Esophagus muscularis mucosa (tissue), 4 donors: ENCODE measurements around the gene CLDN22. TPM values are rescaled to one million over a fixed set of nuclear protein-coding genes. Genes with fewer than 3 reads are reported as not detected.

Experiments
- DNase-seq: peaks from one replicate; pipeline ENCODE4 v3.0.0-alpha.2; 2017; ENCODE audit errors: extremely low spot score
- H3K27ac ChIP-seq, 4 donors: fragments of 200-600 bp; sonication (generic); replicated peaks in 1 of 4; 1 replicate in 3 of 4; 2 replicates in 1 of 4; pipeline ENCODE4 v1.5.1; 2016 to 2019; ENCODE audit warnings: mild to moderate bottlenecking in 1 of 4
- H3K27me3 ChIP-seq, 4 donors: fragments of 200-600 bp; sonication (generic); one replicate each; pipeline versions ENCODE4 v1.5.1 to v1.6.0; 2016 to 2019
- H3K36me3 ChIP-seq, 4 donors: fragments of 200-600 bp; sonication (generic); one replicate each; pipeline ENCODE4 v1.5.1; 2016 to 2019
- H3K4me1 ChIP-seq, 4 donors: fragments of 200-600 bp; sonication (generic); one replicate each; pipeline ENCODE4 v1.5.1; 2016 to 2019
- H3K4me3 ChIP-seq, 4 donors: fragments of 200-600 bp; sonication (generic); 1 replicate in 2 of 4; 2 replicates in 2 of 4; pipeline ENCODE4 v1.5.1; 2016 to 2019; ENCODE audit warnings: mild to moderate bottlenecking in 4 of 4, moderate library complexity in 1 of 4
- H3K9me3 ChIP-seq, 4 donors: fragments of 200-600 bp; sonication (generic); 1 replicate in 3 of 4; 2 replicates in 1 of 4; pipeline ENCODE4 v1.5.1; 2016 to 2019
- CTCF ChIP-seq, 3 experiments: fragments of 200-600 bp in 2 of 3; fragments of 450-650 bp in 1 of 3; sonication (generic) in 2 of 3; IDR thresholded peaks; one replicate each; pipeline ENCODE4 v1.5.1; 2017 to 2019; ENCODE audit warnings: antibody characterized with exemption in 3 of 3, mild to moderate bottlenecking in 2 of 3, moderate library complexity in 1 of 3
- EP300 ChIP-seq: sonication (generic); formaldehyde crosslinking; IDR thresholded peaks from one replicate; pipeline ENCODE4 v1.6.1; 2017; ENCODE audit warnings: antibody characterized with exemption
- POLR2A ChIP-seq: fragments of 450-650 bp; IDR thresholded peaks from one replicate; pipeline ENCODE4 v1.6.1; 2017; ENCODE audit warnings: antibody characterized with exemption, moderate library complexity, mild to moderate bottlenecking, low read depth
- POLR2AphosphoS5 ChIP-seq, 2 donors: sonication (generic); formaldehyde crosslinking; IDR thresholded peaks; one replicate each; pipeline ENCODE4 v1.6.1; 2017; ENCODE audit warnings: antibody characterized with exemption in 2 of 2
- WGBS: methylation state at CpG from one replicate; pipeline ENCODE4 v1.1.5; 2018; 5-methylcytosine and 5-hydroxymethylcytosine counted together
- intact Hi-C: fragments of 100-400 bp; cut with DNase I; formaldehyde crosslinking; loops from one replicate; pipeline ENCODE4 v1.15.1; 2023
- total RNA-seq, 4 donors: library from RNA; depleted of rRNA; stranded (reverse); fragments of >200 nt; gene quantifications; one replicate each; pipeline versions ENCODE4 v1.1.0 to v1.2.1, GENCODE V29; 2016

CLDN22 gene
- total RNA-seq, 4 donors from 2014 or later = not detected

- no peak for DNase-seq
- H3K36me3 ChIP-seq = no peaks in the 10 kb centered on the region
- no peak for TF ChIP-seq POLR2A
- TF ChIP-seq POLR2AphosphoS5 (IDR thresholded peaks at IDR 0.05) = no peak
- peaks cover 0 to 40% (median 0%) of the 10 kb centered on the region in 4 donors for H3K27me3 ChIP-seq
- H3K4me1 ChIP-seq = peaks cover 0 to 9% (median 8%) of the 10 kb centered on the region in 4 donors
- intact Hi-C loops = no loop called here
- H3K27ac ChIP-seq = no peak overlapping the region
- no peaks in the 10 kb centered on the region for H3K9me3 ChIP-seq
- no peak overlapping the region for H3K4me3 ChIP-seq
- 90% methylated on average over 15 of the region's 15 CpGs for WGBS
These were observed 24.6 kb upstream of the CLDN22 start for GRCh38 chr4:183344523-183345255.

GRCh38 chr4:183343730-183344129 is 23.7 kb upstream of the CLDN22 start:
- intact Hi-C loops = no loop called here
- Histone ChIP-seq H3K36me3 (no peaks in the 10 kb centered on the region), H3K27ac (no peak overlapping the region), H3K4me1 (peaks cover 0 to 9% (median 8%) of the 10 kb centered on the region in 4 donors), H3K4me3 (no peak overlapping the region), H3K9me3 (no peaks in the 10 kb centered on the region), H3K27me3 (peaks cover 0 to 40% (median 0%) of the 10 kb centered on the region in 4 donors)
- TF ChIP-seq POLR2AphosphoS5 (IDR thresholded peaks at IDR 0.05) (no peak), EP300 (no peak), POLR2A (no peak), CTCF (IDR thresholded peaks at IDR 0.05) (no peak)
- 96% methylated on average over 5 of the region's 7 CpGs for WGBS
- no peak for DNase-seq

- intact Hi-C loops = no loop called here
- Histone ChIP-seq H3K9me3 (no peaks in the 10 kb centered on the region), H3K36me3 (no peaks in the 10 kb centered on the region), H3K27me3 (peaks cover 0 to 33% (median 0%) of the 10 kb centered on the region in 4 donors), H3K4me3 (peak overlapping the region in 3 of 4 donors; percentile 13 to 31 (median 24)), H3K4me1 (peaks cover 0 to 9% (median 8%) of the 10 kb centered on the region in 4 donors), H3K27ac (no peak overlapping the region)
- WGBS = 43% methylated on average over 37 of the region's 40 CpGs
- TF ChIP-seq CTCF (IDR thresholded peaks at IDR 0.05) = no peak
- TF ChIP-seq POLR2A = no peak
- TF ChIP-seq EP300 = no peak
- TF ChIP-seq POLR2AphosphoS5 (IDR thresholded peaks at IDR 0.05) = no peak
- no peak for DNase-seq
These were observed 22.8 kb upstream of the CLDN22 start for GRCh38 chr4:183342541-183343533.

GRCh38 chr4:183337833-183338232 is 17.8 kb upstream of the CLDN22 start:
- no peak overlapping the region for H3K27ac ChIP-seq
- no peak for DNase-seq
- no peaks in the 10 kb centered on the region for H3K9me3 ChIP-seq
- TF ChIP-seq POLR2AphosphoS5 (IDR thresholded peaks at IDR 0.05) (no peak), POLR2A (no peak), CTCF (IDR thresholded peaks at IDR 0.05) (no peak), EP300 (no peak)
- no peaks in the 10 kb centered on the region for H3K36me3 ChIP-seq
- H3K4me1 ChIP-seq = peaks cover 2 to 5% (median 3%) of the 10 kb centered on the region in 4 donors
- peaks cover 0 to 9% (median 0%) of the 10 kb centered on the region in 4 donors for H3K27me3 ChIP-seq
- WGBS = 92% methylated on average over 5 of the region's 7 CpGs
- H3K4me3 ChIP-seq = no peak overlapping the region
- intact Hi-C loops = no loop called here

GRCh38 chr4:183337349-183337748 is 17.3 kb upstream of the CLDN22 start:
- peaks cover 0 to 2% (median 0%) of the 10 kb centered on the region in 4 donors for H3K4me1 ChIP-seq
- no peak overlapping the region for H3K4me3 ChIP-seq
- intact Hi-C loops = no loop called here
- H3K9me3 ChIP-seq = no peaks in the 10 kb centered on the region
- DNase-seq = no peak
- no peak overlapping the region for H3K27ac ChIP-seq
- TF ChIP-seq POLR2AphosphoS5 (IDR thresholded peaks at IDR 0.05) (no peak), POLR2A (no peak), EP300 (no peak), CTCF (IDR thresholded peaks at IDR 0.05) (no peak)
- no peaks in the 10 kb centered on the region for H3K36me3 ChIP-seq
- H3K27me3 ChIP-seq = peaks cover 0 to 4% (median 0%) of the 10 kb centered on the region in 4 donors
- WGBS = 83% methylated on average over 6 of the region's 9 CpGs
